Fibroblast of lung (primary cell): ENCODE data around the gene ARL5B. TPM values are rescaled to one million over a fixed set of nuclear protein-coding genes. Genes with fewer than 3 reads are reported as not detected.
"Not testable (repeated sequence)": the region's sequence is repeated elsewhere in the genome, so short reads cannot be mapped to it uniquely, and the experiment has no call there.

Experiments
- DNase-seq, 2 donors: peaks; one replicate each; pipeline versions ENCODE4 v3.0.0 to v3.0.0-alpha.2; 2010; ENCODE audit warnings: low read depth in 2 of 2
- H2AFZ ChIP-seq: 2 replicates; pipeline ENCODE4 v1.5.1; 2012; ENCODE audit warnings: low read length, control low read depth, inconsistent platforms
- H3K27ac ChIP-seq: 2 replicates; pipeline ENCODE4 v1.5.1; 2011; ENCODE audit warnings: low read length, control low read depth; ENCODE audit not compliant: insufficient read depth
- H3K27me3 ChIP-seq: 2 replicates; pipeline ENCODE4 v1.5.1; 2011; ENCODE audit warnings: mild to moderate bottlenecking, low read length; ENCODE audit not compliant: control insufficient read depth, insufficient read depth
- H3K36me3 ChIP-seq: 2 replicates; pipeline ENCODE4 v1.5.1; 2011; ENCODE audit warnings: low read length; ENCODE audit not compliant: control insufficient read depth, insufficient read depth
- H3K4me1 ChIP-seq: 2 replicates; pipeline ENCODE4 v1.5.1; 2011; ENCODE audit warnings: low read length; ENCODE audit not compliant: control insufficient read depth, insufficient read depth; ENCODE audit errors: extremely low read depth
- H3K4me2 ChIP-seq: 2 replicates; pipeline ENCODE4 v1.5.1; 2011; ENCODE audit warnings: low read length, control low read depth; ENCODE audit not compliant: insufficient read depth; ENCODE audit errors: extremely low read depth
- H3K4me3 ChIP-seq, 4 experiments: fragments of 200-600 bp in 1 of 4; sonication (generic) in 1 of 4; replicated peaks in 1 of 4; 2 replicates each; pipeline ENCODE4 v1.5.1; 2011 to 2016; ENCODE audit warnings: low read length in 4 of 4, low read depth in 3 of 4, mild to moderate bottlenecking in 3 of 4, control low read depth in 2 of 4, inconsistent platforms in 1 of 4, mixed read lengths in 1 of 4; ENCODE audit not compliant: insufficient read depth in 1 of 4; ENCODE audit errors: control extremely low read depth in 1 of 4
- H3K79me2 ChIP-seq: 2 replicates; pipeline ENCODE4 v1.5.1; 2012; ENCODE audit warnings: mild to moderate bottlenecking, low read length, inconsistent platforms; ENCODE audit not compliant: control insufficient read depth, insufficient read depth
- H3K9ac ChIP-seq: 2 replicates; pipeline ENCODE4 v1.5.1; 2011; ENCODE audit warnings: mild to moderate bottlenecking, low read length, control low read depth; ENCODE audit not compliant: insufficient read depth
- H3K9me3 ChIP-seq: 2 replicates; pipeline ENCODE4 v1.5.1; 2012; ENCODE audit warnings: low read depth, low read length; ENCODE audit not compliant: control insufficient read depth, insufficient read depth
- H4K20me1 ChIP-seq: 2 replicates; pipeline ENCODE4 v1.5.1; 2011; ENCODE audit warnings: low read length; ENCODE audit not compliant: control insufficient read depth, insufficient read depth; ENCODE audit errors: extremely low read depth
- CTCF ChIP-seq, 2 donors: IDR thresholded peaks in 1 of 2; conservative IDR thresholded peaks in 1 of 2; 1 replicate in 1 of 2; 2 replicates in 1 of 2; pipeline ENCODE4 v1.5.1; 2011 to 2012; ENCODE audit warnings: low read length in 2 of 2, control low read depth in 1 of 2, inconsistent platforms in 1 of 2, low read depth in 1 of 2, mild to moderate bottlenecking in 1 of 2
- EZH2 ChIP-seq: IDR thresholded peaks from 2 replicates; pipeline ENCODE4 v1.5.1; 2012; ENCODE audit warnings: low read length, control low read depth, mild to moderate bottlenecking; ENCODE audit errors: missing control alignments
- polyA plus RNA-seq, 2 donors: library from polyadenylated mRNA; depleted of rRNA in 1 of 2; stranded (reverse) in 1 of 2; unstranded in 1 of 2; fragments of >200 nt; gene quantifications; 2 replicates each; pipeline ENCODE4 v1.2.1, GENCODE V29; 2011 to 2012; ENCODE audit warnings: missing spikeins in 1 of 2
- total RNA-seq: library from RNA; depleted of rRNA; stranded (reverse); fragments of >200 nt; gene quantifications from 2 replicates; pipeline ENCODE4 v1.2.1, GENCODE V29; 2014

Gene ARL5B
- total and polyA plus RNA-seq, 2 donors (not counting 1 experiment from before 2014, with no cell fraction given): 8.7 to 8.8 TPM

GRCh38 chr10:18635995-18636394 is 23.2 kb upstream of the ARL5B start:
- no peak for TF ChIP-seq CTCF (conservative IDR thresholded peaks at IDR 0.05 in 1 of 2, IDR thresholded peaks at IDR 0.05 in 1 of 2; ENCODE audit: low read depth in 1 of 2, low read length in 2 of 2)
- TF ChIP-seq EZH2: no peak
- no peak for DNase-seq
- Histone ChIP-seq H2AFZ (no peak overlapping the region), H3K4me3 (no peak overlapping the region), H3K9me3 (no peaks in the 10 kb centered on the region), H3K27ac (no peak overlapping the region), H3K4me1 (no peaks in the 10 kb centered on the region), H3K4me2 (no peak overlapping the region), H3K36me3 (no peaks in the 10 kb centered on the region), H3K27me3 (no peaks in the 10 kb centered on the region), H3K9ac (no peak overlapping the region), H4K20me1 (no peaks in the 10 kb centered on the region), H3K79me2 (no peaks in the 10 kb centered on the region)

- not testable (repeated sequence) for H4K20me1 ChIP-seq, H3K4me2 ChIP-seq, H3K4me1 ChIP-seq, H3K4me3 ChIP-seq, H3K27ac ChIP-seq, H3K27me3 ChIP-seq, H2AFZ ChIP-seq, H3K9me3 ChIP-seq, DNase-seq, H3K9ac ChIP-seq, H3K36me3 ChIP-seq, H3K79me2 ChIP-seq
Measured at GRCh38 chr10:18637400-18637799, 21.8 kb upstream of the ARL5B start.

GRCh38 chr10:18639719-18640118 is 19.5 kb upstream of the ARL5B start:
- not testable (repeated sequence) for H3K4me1 ChIP-seq, H3K4me3 ChIP-seq, H3K36me3 ChIP-seq, H2AFZ ChIP-seq, H3K4me2 ChIP-seq, DNase-seq, H3K9ac ChIP-seq, H3K27ac ChIP-seq, H3K79me2 ChIP-seq, H4K20me1 ChIP-seq, H3K9me3 ChIP-seq, H3K27me3 ChIP-seq

- Histone ChIP-seq H4K20me1 (no peaks in the 10 kb centered on the region), H3K27ac (no peak overlapping the region), H3K4me3 (no peak overlapping the region), H3K4me1 (peaks cover 2% of the 10 kb centered on the region), H3K36me3 (no peaks in the 10 kb centered on the region), H3K9me3 (no peaks in the 10 kb centered on the region), H3K79me2 (peaks cover 2% of the 10 kb centered on the region), H2AFZ (no peak overlapping the region), H3K4me2 (no peak overlapping the region), H3K9ac (no peak overlapping the region), H3K27me3 (no peaks in the 10 kb centered on the region)
- no peak for TF ChIP-seq EZH2
- no peak for TF ChIP-seq CTCF (conservative IDR thresholded peaks at IDR 0.05 in 1 of 2, IDR thresholded peaks at IDR 0.05 in 1 of 2; ENCODE audit: low read depth in 1 of 2, low read length in 2 of 2)
- DNase-seq: no peak
Measured at GRCh38 chr10:18647151-18647550, 12.1 kb upstream of the ARL5B start.
